T-helper 2 cell treated with Interferon-gamma antibody and Interleukin-4, amounts not matched to agents 5 μg/mL and 100 μg/mL, for 36 hours (primary cell): ENCODE data around the gene ERV3-1.
"Not testable (repeated sequence)": the region's sequence is repeated elsewhere in the genome, so short reads cannot be mapped to it uniquely, and the experiment has no call there.

Experiments used
- DNase-seq: peaks from one replicate; pipeline ENCODE4 v3.0.0; 2021; ENCODE audit warnings: low spot score
- H3K27ac Mint-ChIP-seq: one replicate; pipeline ENCODE4 v1.8.0; 2021; ENCODE audit warnings: mild to moderate bottlenecking, mixed read lengths
- H3K27me3 Mint-ChIP-seq: one replicate; pipeline ENCODE4 v1.8.0; 2021; ENCODE audit warnings: low read depth, mixed read lengths
- H3K36me3 Mint-ChIP-seq: one replicate; pipeline ENCODE4 v1.8.0; 2021; ENCODE audit warnings: low read depth, mixed read lengths
- H3K4me1 Mint-ChIP-seq: one replicate; pipeline ENCODE4 v1.8.0; 2021; ENCODE audit warnings: low read depth, mixed read lengths
- H3K4me3 Mint-ChIP-seq: one replicate; pipeline ENCODE4 v1.8.0; 2022; ENCODE audit warnings: mild to moderate bottlenecking, moderate library complexity, mixed read lengths
- H3K9me3 Mint-ChIP-seq: one replicate; pipeline ENCODE4 v1.8.0; 2021; ENCODE audit warnings: mixed read lengths

ERV3-1 gene, protein sequence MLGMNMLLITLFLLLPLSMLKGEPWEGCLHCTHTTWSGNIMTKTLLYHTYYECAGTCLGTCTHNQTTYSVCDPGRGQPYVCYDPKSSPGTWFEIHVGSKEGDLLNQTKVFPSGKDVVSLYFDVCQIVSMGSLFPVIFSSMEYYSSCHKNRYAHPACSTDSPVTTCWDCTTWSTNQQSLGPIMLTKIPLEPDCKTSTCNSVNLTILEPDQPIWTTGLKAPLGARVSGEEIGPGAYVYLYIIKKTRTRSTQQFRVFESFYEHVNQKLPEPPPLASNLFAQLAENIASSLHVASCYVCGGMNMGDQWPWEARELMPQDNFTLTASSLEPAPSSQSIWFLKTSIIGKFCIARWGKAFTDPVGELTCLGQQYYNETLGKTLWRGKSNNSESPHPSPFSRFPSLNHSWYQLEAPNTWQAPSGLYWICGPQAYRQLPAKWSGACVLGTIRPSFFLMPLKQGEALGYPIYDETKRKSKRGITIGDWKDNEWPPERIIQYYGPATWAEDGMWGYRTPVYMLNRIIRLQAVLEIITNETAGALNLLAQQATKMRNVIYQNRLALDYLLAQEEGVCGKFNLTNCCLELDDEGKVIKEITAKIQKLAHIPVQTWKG

DNA sequence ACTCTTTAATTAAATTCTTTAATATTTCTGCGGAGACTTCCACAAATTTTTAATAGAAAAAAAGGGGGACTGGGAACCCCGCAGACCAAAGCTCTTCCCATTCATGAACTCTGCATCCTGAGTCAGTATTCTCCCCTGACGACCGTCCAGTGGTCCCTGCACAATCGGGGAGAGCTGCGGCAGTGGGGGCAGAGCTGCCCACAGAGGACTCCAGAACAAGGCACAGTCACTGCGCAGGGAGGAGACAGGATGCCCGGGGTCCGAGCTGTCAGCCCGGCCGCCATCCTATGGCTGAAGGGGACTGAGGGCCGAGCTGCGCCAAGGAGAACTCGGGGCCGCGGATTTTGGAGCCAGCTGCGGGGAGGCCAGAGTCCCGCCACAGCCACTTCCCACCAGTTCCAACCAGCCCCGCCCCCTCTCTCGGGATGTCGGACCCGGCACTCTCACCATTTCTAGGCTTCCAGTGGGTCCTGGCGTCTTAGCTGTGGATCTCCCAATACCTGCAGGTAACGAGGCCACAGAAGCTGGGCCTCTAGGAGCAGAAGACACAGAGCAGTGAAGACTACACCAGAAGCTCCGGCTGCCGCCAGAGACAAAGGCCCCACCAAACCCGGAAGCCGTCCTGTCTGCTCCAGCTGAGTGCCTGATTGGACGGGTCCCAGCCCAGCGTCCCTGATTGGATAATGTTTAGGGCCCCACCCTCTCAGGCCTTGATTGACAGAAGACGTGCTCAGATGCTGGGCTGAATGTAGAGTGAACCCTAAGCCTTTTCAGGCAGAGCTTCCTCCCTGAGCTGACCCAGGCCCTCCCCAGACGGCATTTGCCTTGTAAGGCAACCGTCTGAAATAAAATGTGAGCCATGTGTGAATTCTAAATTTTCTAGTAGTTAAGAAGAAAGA is at the start of gene ERV3-1:
Gene ERV3-1 (minus strand): TSS at position 594 of the 899 bp plus-strand sequence. CDS start 13,661 bp downstream, outside the sequence.
- H3K27me3 Mint-ChIP-seq, result no peaks in the 10 kb centered on the region
- H3K4me3 Mint-ChIP-seq, result peak within 1 kb of the TSS; percentile 92
- H3K36me3 Mint-ChIP-seq, result peaks cover 46% of the 10 kb centered on the region
- peak; percentile 90 for DNase-seq
- H3K9me3 Mint-ChIP-seq, result peaks cover 35% of the 10 kb centered on the region
- H3K4me1 Mint-ChIP-seq, result peaks cover 23% of the 10 kb centered on the region
- H3K27ac Mint-ChIP-seq, result peak within 1 kb of the TSS; percentile 91

DNA sequence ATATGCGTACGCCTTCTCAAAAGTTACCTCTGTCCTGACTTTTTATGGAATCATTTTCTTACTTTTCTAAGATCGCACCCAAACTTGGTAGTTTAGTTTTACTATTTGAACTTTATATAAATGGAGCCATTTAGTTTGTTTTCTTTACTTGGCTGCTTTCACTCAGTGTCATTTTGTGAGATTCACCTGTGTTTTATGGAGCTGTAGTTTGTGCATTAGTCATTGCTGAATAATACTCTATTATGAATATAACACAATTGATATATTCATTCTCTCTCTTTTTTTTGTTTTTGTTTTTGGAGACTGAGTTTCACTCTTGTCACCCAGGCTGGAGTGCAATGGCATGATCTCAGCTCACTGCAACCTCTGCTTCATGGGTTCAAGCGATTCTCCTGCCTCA is 49.3 kb upstream of the ERV3-1 start:
- not testable (repeated sequence) for H3K9me3 Mint-ChIP-seq, H3K4me3 Mint-ChIP-seq, H3K27me3 Mint-ChIP-seq, DNase-seq, H3K4me1 Mint-ChIP-seq, H3K27ac Mint-ChIP-seq
- peaks cover 48% of the 10 kb centered on the region for H3K36me3 Mint-ChIP-seq

DNA sequence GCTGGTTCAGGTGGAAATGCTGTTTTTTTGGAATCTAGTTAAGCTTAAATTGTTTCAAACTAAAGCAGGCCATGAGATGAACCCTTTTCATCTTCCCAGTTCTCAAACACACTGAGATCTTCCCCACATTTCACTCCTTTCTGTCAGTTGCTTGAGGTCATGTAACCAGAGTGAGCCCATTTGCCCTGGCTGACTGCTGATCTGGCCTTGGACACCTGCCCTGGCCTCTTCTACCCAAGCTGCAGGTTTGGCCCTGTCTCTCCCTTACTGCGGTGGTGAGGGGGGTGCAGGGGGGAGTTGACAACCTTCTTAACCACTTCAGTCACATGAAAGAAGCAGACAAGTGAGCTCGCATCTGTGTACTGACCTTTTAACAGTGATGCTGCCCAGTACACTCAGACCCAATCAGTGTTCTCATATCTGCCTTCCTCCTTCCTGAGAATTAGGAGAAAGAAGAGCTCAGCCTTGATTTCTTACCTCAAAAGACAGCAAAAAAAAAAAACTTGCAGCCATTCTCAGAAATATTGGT is 48.0 kb upstream of the ERV3-1 start:
- DNase-seq, H3K9me3 Mint-ChIP-seq, H3K4me1 Mint-ChIP-seq, H3K4me3 Mint-ChIP-seq, H3K27me3 Mint-ChIP-seq, H3K27ac Mint-ChIP-seq: not testable (repeated sequence)
- H3K36me3 Mint-ChIP-seq, result peaks cover 54% of the 10 kb centered on the region

DNA sequence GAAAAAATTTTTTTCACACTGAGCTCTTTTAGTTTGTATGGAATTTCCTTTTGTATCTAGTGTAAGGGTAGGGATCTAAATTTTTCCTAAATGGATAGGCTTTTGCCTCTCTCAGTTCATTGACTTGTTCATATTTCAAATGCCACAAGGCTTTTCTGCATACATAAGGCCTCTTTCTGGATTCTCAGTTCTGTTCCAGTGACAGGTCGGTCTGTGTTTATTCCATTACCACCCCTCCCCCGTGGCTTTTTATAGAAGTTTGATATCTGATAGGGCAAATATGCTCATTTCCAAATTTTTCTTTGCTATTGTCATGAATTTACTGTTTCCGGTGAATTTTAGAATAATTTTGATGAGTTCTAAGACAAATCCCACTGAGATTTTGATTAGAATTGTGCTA is 45.2 kb upstream of the ERV3-1 start:
- H3K4me1 Mint-ChIP-seq, H3K4me3 Mint-ChIP-seq, H3K9me3 Mint-ChIP-seq, H3K27ac Mint-ChIP-seq, H3K27me3 Mint-ChIP-seq, DNase-seq: not testable (repeated sequence)
- peaks cover 40% of the 10 kb centered on the region for H3K36me3 Mint-ChIP-seq

DNA sequence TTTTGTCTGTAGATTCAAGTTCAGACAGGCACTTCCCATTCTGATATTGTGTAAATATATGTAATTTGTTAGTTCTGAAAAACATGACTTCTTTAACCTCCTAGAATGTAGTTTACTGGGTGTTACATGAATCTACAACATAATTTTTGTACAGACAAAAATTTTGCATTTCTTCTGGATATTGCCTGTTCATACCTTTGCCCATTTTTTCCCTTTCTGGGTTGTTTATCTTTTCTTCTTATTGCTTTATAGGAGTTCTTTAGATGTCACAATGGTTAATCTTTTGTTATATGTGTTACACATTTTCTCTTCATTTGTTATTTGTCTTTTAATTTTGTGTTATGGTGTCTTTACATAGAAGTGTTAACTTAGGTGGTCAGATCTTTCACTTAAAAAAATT is 44.7 kb upstream of the ERV3-1 start:
- not testable (repeated sequence) for H3K4me3 Mint-ChIP-seq, H3K27ac Mint-ChIP-seq, H3K9me3 Mint-ChIP-seq

DNA sequence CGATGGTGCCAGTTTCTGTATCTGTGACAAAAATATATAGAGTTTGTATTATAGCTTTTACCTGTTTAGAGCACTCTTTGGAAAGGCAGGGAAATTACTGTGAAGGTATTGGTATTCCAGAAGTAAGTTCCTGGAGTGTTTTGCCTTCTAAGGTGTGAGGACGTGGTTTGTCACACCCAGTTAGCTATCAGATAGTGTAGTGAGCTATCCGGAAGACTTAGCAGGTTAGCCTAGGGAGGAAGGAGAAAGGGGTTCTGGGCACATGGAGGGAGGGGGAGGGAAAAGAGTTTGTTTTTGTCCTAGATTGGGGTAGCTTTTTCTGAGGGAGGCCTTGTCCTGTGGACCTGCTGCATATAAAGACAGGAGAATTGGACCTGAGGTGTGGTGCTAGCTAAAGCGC is 39.8 kb upstream of the ERV3-1 start:
- not testable (repeated sequence) for DNase-seq, H3K27ac Mint-ChIP-seq, H3K4me1 Mint-ChIP-seq, H3K9me3 Mint-ChIP-seq, H3K27me3 Mint-ChIP-seq, H3K4me3 Mint-ChIP-seq
- H3K36me3 Mint-ChIP-seq, result peaks cover 23% of the 10 kb centered on the region

More for the DNA sequence above, 44.7 kb upstream of the ERV3-1 start:
- H3K4me1 Mint-ChIP-seq, DNase-seq, H3K27me3 Mint-ChIP-seq: not testable (repeated sequence)
- peaks cover 37% of the 10 kb centered on the region for H3K36me3 Mint-ChIP-seq

DNA sequence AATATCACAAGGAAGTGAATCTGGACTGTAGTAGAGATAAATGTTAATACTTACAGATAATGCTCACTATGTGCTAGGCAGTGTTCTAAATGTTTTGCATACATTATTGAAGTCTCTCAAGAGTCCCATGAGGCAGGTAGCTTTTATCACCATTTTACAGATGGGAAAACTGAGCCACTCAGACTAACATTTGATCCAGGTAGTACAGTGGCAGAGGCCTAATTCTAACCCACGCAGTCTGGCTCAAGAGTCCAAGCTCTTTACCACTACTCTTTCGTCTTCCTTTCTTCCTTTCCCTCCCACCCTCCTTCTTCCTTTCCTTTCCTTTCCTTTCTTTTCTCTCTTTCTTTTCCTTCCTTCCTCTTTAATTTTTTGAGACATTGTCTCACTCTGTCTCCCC is 39.1 kb upstream of the ERV3-1 start:
- H3K27me3 Mint-ChIP-seq, result not testable (repeated sequence)

DNA sequence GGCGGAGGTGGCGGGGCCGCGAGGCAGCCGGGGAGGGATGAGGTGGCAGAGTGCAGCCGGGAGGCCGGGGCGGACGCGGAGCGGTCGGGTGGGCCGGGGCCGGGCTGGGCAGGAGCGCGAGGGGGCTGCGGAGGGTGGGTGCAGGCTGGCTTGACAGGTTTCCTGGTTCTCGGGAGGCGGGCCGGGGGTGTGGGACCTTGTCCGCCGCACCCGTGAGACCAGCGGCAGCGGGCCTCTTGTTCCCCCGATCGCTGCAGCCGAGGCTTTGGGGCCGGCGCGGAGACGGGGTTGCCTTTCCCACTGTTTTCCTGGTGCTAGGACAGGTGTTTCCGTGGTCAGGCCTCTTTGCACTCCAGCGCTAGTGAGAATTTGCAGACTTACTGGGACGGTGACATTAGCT is 32.3 kb upstream of the ERV3-1 start:
- H3K9me3 Mint-ChIP-seq, H3K27me3 Mint-ChIP-seq, H3K36me3 Mint-ChIP-seq: not testable (repeated sequence)
- peak overlapping the region; percentile 89 for H3K4me3 Mint-ChIP-seq
- H3K27ac Mint-ChIP-seq, result peak overlapping the region; percentile 71
- DNase-seq, result peak; percentile 12
- peaks cover 12% of the 10 kb centered on the region for H3K4me1 Mint-ChIP-seq

More for the DNA sequence above, 39.1 kb upstream of the ERV3-1 start:
- not testable (repeated sequence) for H3K27ac Mint-ChIP-seq, DNase-seq, H3K4me3 Mint-ChIP-seq, H3K9me3 Mint-ChIP-seq, H3K4me1 Mint-ChIP-seq
- H3K36me3 Mint-ChIP-seq, result peaks cover 17% of the 10 kb centered on the region

DNA sequence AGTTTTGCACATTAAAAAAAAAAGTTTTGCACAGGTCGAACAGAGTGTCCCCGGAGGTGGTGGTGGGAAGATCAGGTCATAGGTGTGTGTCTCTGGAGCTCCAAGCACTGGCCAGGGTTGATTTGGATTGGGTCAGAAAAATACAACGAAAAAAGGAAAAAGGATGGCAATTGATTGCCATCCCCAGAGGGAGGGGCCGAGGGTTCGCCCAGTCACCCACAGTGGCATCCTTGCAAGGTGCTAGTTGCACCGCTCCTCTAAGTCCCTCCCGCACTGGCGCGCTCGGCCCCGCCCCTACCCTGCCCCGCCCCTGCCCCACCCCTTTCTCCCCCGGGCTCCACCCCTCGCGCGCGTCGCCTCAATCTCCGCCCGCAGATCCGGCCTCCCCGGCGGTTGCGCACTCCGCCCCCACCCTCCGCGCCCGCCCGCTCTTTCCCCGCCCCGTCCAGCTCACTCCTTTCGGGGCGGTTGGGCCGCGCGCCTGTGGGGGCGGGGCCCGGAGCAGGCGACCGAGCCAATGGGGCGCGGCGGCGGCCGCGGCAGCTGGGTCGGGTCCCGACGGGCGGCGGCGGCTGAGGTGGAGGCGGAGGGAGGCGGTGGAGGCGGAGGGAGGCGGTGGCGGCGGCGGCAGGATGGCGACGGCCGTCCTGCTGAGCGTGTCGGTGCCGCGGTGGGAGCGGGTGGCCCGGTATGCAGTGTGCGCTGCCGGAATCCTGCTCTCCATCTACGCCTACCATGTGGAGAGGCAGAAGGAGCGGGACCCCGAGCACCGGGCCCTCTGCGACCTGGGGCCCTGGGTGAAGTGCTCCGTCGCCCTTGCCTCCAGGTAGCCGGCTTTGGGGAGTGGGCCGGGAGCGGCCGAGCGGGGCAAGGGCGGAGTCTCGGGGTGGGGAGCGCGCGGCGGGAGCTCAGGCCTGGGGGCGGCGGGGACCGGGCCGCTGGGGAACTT is 31.5 kb upstream of the ERV3-1 start:
- peak; percentile 87 for DNase-seq
- H3K27ac Mint-ChIP-seq, result peak overlapping the region; percentile 84
- H3K4me1 Mint-ChIP-seq, result peaks cover 12% of the 10 kb centered on the region
- no peaks in the 10 kb centered on the region for H3K36me3 Mint-ChIP-seq
- peaks cover 6% of the 10 kb centered on the region for H3K9me3 Mint-ChIP-seq
- H3K27me3 Mint-ChIP-seq, result no peaks in the 10 kb centered on the region
- H3K4me3 Mint-ChIP-seq, result peak overlapping the region; percentile 77

DNA sequence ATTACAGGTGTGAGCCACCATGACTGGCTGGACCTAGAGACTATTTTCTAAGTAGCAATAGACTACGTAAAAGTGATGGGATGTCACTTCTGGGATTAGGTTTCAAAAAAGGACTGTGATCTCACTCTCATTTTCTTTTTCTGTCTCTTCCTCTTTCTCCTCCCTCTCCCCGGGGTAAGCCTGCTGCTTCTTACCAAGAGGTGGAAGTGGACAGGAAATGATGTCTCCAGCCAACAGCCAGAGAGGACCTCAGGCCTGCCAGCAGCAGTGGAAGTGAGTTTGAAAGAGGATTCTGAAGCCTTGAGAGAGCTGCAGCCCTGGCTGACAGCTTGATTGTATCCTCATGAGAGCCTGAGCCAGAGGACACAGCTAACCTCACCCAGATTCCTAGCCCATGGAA is 30.0 kb upstream of the ERV3-1 start:
- not testable (repeated sequence) for DNase-seq, H3K27ac Mint-ChIP-seq, H3K4me3 Mint-ChIP-seq, H3K36me3 Mint-ChIP-seq, H3K27me3 Mint-ChIP-seq, H3K9me3 Mint-ChIP-seq
- peaks cover 12% of the 10 kb centered on the region for H3K4me1 Mint-ChIP-seq

DNA sequence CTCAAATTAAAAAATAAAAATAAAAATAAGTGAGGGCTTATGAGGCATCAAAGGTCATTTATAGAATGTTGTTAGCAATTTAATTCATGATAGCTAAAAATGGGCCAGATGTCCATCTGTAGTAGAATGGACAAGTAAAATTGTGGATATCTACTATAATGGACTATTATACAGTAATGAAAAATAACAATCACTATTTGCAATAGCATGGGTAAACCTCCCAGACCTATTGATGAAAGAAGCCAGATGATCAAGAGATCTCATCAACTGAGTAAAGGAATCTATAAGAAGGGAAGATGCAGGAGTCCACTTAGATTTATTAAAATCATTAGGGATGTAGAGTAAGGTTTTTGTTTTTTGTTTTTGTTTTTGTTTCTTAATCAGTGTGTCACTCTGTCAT is 29.0 kb upstream of the ERV3-1 start:
- not testable (repeated sequence) for H3K27me3 Mint-ChIP-seq, H3K4me3 Mint-ChIP-seq, H3K27ac Mint-ChIP-seq, H3K36me3 Mint-ChIP-seq, DNase-seq, H3K9me3 Mint-ChIP-seq
- peaks cover 12% of the 10 kb centered on the region for H3K4me1 Mint-ChIP-seq

DNA sequence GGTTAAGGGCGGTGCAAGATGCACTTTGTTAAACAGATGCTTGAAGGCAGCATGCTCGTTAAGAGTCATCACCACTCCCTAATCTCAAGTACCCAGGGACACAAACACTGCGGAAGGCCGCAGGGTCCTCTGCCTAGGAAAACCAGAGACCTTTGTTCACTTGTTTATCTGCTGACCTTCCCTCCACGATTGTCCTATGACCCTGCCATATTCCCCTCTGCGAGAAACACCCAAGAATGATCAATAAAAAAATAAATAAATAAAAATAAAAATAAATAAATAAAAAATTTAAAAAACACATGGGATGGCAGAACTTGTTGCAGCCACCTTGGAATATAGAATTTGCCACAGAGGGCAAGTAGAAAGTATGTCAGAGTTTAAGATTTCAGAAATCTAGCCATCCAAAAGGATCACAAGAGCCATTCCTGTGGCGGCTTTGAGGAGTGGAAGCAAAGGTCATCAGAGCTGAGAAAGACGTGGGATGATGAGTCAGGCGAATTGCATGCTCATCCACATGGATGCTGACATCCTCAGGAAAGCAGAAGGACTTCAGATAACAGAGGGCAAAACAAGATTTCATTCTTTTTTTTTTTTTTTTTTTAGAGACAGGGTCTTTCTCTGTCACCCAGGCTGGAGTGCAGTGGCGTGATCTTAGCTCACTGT is 27.8 kb upstream of the ERV3-1 start:
- not testable (repeated sequence) for H3K4me1 Mint-ChIP-seq, H3K27ac Mint-ChIP-seq, DNase-seq, H3K4me3 Mint-ChIP-seq, H3K36me3 Mint-ChIP-seq, H3K27me3 Mint-ChIP-seq, H3K9me3 Mint-ChIP-seq

DNA sequence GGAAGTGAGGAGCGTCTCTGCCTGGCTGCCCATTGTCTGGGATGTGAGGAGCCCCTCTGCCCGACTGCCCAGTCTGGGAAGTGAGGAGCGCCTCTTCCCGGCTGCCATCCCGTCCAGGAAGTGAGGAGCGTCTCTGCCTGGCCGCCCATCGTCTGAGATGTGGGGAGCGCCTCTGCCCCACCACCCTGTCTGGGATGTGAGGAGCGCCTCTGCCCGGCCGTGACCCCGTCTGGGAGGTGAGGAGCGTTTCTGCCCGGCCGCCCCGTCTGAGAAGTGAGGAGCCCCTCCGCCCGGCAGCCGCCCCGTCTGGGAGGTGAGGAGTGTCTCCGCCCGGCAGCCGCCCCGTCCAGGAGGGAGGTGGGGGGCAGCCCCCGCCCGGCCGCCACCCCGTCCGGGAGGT is 26.9 kb upstream of the ERV3-1 start:
- H3K4me3 Mint-ChIP-seq, H3K27me3 Mint-ChIP-seq, DNase-seq, H3K36me3 Mint-ChIP-seq, H3K9me3 Mint-ChIP-seq, H3K27ac Mint-ChIP-seq, H3K4me1 Mint-ChIP-seq: not testable (repeated sequence)
